OCI-M2 (cell line): ENCODE results near the gene DBH.

ENCODE experiments used
- DNase-seq: peaks from one replicate; lab custom pipeline; 2025; ENCODE audit not compliant: unreplicated experiment; lab: John Stamatoyannopoulos, UW

The DBH gene

GRCh38 chr9:133642708-133643361 is 6.7 kb downstream of the DBH start:
- DNase-seq, result no peak

- no peak for DNase-seq
Observed at GRCh38 chr9:133643362-133643755, 7.2 kb downstream of the DBH start.

GRCh38 chr9:133643978-133644760 is 8.0 kb downstream of the DBH start:
- no peak for DNase-seq

- no peak for DNase-seq
Observed at GRCh38 chr9:133645021-133645765, 9.0 kb downstream of the DBH start.

GRCh38 chr9:133647148-133647547 is 11.0 kb downstream of the DBH start:
- DNase-seq, result no peak

GRCh38 chr9:133647765-133648469 is 11.8 kb downstream of the DBH start:
- no peak for DNase-seq

GRCh38 chr9:133649194-133649593 is 13.0 kb downstream of the DBH start:
- DNase-seq, result no peak

GRCh38 chr9:133650026-133650425 is 13.9 kb downstream of the DBH start:
- no peak for DNase-seq

- DNase-seq, result no peak
Observed at GRCh38 chr9:133653638-133654037, 17.5 kb downstream of the DBH start.

- no peak for DNase-seq
Observed at GRCh38 chr9:133654736-133655657, 18.8 kb downstream of the DBH start.

GRCh38 chr9:133655701-133656100 is 19.5 kb downstream of the DBH start:
- no peak for DNase-seq

GRCh38 chr9:133656211-133657119 is 20.3 kb downstream of the DBH start:
- no peak for DNase-seq

GRCh38 chr9:133657120-133657661 is 21.0 kb downstream of the DBH start:
- DNase-seq, result no peak

GRCh38 chr9:133658442-133659431 is 22.6 kb downstream of the DBH start:
- DNase-seq, result no peak

GRCh38 chr9:133659516-133659915 is 23.4 kb downstream of the DBH start:
- no peak for DNase-seq

- no peak for DNase-seq
Observed at GRCh38 chr9:133661846-133662540, 25.8 kb downstream of the DBH start.
